ENCODE data around the gene GLE1.

Gene GLE1, protein sequence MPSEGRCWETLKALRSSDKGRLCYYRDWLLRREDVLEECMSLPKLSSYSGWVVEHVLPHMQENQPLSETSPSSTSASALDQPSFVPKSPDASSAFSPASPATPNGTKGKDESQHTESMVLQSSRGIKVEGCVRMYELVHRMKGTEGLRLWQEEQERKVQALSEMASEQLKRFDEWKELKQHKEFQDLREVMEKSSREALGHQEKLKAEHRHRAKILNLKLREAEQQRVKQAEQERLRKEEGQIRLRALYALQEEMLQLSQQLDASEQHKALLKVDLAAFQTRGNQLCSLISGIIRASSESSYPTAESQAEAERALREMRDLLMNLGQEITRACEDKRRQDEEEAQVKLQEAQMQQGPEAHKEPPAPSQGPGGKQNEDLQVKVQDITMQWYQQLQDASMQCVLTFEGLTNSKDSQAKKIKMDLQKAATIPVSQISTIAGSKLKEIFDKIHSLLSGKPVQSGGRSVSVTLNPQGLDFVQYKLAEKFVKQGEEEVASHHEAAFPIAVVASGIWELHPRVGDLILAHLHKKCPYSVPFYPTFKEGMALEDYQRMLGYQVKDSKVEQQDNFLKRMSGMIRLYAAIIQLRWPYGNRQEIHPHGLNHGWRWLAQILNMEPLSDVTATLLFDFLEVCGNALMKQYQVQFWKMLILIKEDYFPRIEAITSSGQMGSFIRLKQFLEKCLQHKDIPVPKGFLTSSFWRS

DNA sequence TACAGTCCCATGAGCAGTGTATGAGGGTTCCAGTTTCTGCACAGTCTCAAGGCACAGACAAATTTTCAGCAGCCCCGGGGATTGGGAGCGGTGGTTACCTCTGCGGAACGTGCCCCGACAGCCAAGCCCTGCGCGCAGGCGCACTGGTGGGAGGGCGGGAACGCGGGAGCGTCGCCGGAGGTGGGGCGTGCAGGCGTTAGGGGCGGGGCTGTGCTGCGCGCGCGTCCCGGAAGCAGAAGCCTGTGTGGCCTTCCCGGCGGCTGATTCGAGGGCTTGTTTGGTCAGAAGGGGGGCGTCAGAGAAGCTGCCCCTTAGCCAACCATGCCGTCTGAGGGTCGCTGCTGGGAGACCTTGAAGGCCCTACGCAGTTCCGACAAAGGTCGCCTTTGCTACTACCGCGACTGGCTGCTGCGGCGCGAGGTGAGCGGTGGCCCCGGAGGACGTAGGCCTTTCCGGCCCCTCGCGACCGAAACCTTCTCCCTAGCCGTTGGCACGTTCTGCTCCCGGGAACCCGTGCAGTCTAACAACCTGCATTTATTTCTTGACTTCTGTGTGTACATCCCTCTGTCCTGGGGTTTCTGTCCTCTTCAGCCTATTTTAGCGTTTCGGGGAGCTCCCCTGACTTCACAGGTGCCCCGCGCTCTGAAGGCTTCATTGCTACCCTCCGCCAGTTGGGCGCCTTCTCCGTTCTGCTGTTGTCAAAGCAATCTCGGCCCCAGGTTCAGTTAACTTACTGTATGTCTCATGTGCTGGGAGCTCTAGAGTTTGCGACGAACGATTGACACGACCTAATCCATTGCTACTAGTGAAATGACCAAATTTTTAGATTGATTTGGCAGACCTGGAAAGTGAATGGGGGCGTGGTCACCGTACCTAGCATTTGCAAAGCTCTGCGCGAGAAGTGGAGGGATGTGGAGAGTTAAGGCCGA is at the start of gene GLE1:
TSS of gene GLE1 (plus strand) at position 235 of the 929 bp plus-strand sequence. CDS start at position 322, 87 bp downstream.
- peak; percentile 98 for DNase-seq

DNA sequence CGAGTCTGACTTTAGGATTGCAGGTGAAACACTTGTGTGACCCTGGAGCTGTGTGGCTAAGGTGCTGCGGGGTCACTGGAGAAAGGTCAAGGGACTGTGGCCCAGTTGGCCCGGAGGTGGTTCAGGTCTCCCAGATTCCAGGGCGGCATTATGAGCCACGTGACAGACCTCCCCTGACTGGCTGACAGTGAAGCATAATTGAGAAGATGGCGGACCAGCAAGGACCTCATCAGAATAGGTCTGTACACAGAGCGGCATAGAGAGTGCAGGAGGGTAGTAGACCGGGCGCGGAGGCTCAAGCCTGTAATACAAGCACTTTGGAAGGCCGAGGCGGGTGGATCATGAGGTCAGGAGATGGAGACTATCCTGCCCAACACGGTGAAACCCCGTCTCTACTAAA is 49.5 kb upstream of the GLE1 start:
- DNase-seq, result no peak

DNA sequence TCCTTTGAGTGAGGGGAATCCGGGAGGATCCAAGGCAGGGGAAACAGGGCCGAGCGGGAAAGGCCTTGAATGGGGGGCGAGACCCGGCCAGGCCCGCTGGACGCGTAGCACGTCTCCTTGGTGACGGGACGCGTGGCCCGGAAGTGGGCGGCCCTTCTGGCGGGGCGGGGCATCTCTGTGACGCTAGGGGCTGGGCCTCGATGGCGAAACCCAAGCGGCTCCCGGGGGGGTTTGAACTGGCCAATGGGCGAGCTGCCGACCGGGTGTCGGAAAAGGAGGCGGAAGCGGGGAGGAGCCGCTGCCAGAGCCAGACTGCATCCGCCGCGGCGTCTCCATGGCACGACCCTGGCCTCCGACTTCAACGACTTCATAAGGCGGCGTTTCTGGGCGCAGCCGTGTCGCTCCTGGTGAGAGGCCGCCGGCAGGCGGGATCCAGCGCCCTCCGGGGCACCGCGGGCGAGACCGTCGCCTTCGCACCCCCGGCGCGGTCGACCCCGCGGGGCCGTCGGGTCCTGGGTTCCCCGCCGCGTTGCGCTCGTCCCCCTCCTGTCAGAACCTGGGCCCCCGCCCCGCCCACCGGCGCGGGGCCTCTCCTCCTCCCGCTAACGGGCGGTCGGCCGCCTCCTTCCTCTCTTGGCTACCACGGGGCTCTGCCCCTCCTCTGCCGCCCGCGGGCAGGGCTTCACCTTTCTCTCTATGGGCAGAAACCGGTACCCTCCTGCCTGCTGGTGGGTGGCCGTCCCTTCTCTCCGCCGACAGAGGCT is 48.5 kb upstream of the GLE1 start, which contains the start of gene ODF2:
TSS of gene ODF2 (plus strand) at position 158 of the 764 bp plus-strand sequence. CDS start at position 244, 86 bp downstream.
- peak; percentile 98 to 99 for DNase-seq

DNA sequence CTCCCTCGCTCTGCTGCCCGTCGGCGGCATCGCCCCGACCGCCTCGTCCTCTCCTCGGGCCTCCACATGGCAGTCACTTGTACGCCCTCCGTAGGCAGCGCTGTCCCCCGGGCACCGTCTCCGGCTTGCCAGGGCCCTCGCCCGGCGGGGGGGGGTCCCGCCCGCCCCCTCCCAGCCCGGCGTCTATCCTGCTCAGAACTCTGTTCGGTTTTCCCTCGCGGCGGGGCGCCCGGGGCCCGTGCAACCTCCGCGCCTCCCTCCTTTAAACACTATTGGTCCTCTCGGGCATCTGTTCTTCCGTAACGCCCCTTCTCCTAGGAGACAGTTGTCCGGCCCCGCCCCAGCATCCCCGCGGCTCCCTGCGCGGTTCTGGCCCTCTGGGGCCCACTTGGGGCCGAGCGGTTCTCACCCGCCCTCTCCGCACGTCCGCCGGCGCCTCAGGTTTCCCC is 47.9 kb upstream of the GLE1 start:
- peak; percentile 57 to 64 for DNase-seq

DNA sequence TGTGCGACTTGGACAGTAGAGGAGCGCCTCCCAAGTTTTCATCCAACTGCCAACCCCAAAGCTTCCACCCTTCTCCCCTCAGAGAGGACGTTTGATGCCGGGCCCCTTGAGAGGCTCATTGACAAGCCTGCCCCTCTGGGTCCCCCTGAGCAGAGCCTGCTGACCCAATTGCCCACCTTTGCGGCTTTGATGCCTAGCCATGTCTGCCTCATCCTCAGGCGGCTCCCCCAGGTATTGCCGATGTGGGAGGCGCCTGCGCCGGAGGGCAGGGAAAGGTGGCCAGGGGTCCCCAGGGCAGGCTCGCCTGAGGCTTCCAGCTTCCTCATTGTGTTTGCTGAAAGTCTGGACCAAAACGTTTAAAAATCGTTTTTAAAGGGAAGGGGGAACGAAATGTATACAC is 47.3 kb upstream of the GLE1 start:
- DNase-seq, result no peak

DNA sequence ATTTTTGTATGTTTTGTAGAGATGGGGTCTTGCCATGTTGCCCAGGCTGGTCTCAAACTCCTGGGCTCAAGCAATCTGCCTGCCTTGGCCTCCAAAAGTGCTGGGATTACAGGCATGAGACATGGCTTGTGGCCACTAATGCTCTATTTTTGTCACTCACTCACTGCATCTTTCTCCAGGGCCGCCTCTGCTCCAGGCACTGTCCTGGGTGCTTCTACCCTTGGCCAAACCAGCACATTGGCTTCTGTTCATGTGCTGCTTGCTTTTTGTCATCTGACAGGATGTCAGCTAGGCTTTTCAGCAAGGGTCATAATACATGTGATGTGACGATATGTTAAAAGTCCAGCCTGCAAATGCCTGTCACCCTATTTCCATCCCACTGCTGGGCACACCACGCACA is 45.5 kb upstream of the GLE1 start:
- no peak for DNase-seq

DNA sequence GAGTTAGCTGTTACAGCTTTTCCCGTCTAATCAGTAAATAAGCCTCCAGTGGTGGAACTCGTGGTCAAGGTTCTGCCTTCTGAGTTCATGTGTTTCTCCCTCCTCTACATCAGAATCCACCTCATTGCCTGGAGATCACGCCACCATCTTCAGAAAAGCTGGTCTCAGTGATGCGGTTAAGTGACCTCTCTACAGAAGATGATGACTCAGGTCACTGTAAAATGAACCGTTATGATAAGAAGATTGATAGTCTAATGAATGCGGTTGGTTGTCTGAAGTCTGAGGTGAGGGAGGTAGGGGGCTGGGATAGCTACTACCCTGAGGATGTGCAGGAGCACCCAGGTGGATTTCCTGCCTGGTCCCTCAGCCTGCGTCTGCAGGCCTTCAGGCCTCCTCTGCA is 35.4 kb upstream of the GLE1 start:
- no peak for DNase-seq

DNA sequence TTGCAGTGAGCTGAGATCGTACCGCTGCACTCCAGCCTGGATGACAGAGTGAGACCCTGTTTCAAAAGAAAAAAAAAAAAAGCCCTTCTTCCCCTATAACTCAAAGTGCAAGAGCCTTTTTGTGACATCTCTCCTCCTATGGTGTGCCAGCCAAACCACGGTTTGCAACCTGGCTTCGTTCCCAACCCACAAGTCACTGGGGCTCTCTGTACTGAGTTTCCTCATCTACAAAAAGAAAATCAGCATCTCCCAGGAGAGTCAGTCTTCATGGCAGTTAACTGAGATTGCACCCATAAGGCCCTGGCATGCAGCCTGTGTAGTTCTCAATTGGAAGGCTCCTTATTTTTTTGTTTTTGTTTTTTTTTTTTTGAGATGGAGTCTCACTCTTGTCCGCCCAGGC is 34.0 kb upstream of the GLE1 start:
- no peak for DNase-seq

DNA sequence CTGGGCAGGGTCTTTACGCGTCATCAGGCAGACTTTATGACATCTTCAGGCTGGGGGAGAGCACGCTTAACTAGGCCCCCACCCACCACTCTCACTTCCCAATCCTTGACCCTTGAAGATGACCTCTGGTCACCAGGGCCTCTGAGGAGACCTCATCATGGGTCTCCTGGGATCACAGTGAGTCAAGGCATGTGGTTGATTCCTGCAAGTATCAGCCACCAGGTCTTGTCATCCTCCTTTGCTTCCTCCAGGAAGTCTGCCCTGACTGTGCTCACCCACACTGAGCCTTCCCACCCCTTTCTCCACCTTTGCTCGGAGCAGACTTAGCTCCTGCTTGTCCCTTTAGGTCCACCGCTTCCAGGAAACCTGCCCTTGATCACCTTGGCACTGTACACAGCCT is 31.4 kb upstream of the GLE1 start:
- no peak for DNase-seq

DNA sequence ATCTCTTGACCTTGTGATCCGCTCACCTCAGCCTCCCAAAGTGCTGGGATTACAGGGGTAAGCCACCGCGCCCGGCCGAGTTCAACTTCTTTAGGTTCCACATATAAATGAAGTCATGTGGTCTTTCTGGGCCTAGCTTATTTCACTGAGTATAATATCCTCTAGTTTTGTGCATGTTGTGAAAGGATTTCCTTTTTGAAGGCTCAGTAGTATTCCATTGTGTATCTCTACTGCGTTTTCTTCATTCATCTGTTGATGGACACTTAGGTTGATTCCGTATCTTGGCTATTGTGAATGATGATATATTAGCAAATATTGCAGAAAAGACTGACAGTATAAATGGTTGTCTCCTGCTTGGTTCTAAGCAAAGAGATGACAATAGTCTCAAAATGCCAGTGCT is 28.7 kb upstream of the GLE1 start:
- DNase-seq, result no peak

DNA sequence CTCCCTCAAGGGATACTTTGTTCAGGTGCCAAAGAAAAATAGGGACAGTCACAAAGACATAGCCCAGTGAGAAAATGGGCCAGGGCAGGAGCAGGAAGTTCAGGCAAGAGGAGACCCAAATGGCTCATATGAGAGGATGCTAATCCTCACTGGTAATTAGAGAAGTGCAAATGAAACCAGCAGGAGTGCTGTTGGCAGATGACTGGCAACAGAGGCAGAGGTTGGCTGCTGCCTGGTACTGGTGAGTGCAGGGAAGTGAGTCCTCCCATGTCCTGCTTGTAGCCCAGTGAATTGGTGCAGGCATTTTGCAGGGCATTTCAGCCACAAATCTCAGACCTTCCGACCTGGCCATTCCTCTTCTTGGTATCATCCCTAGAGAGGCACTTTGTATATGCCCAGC is 25.3 kb upstream of the GLE1 start:
- no peak for DNase-seq

DNA sequence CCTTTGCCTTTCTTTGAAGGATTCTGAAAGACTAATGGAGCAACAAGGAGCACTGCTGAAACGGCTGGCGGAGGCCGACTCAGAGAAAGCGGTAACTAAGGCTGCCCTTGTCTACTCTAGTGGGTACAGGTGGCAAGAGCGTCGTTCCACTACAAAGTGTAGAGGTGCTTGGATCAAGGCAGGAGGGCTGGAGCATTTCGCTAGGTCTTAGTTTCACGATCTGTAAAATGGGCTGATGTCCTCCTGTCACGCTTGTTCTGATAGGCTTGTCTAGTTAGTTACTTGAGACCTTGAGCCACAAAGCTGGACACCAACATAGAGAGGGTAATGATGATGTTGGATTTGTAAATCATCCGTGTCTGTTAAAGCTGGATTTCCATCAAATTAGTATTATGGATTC is 23.0 kb upstream of the GLE1 start:
- DNase-seq, result no peak

DNA sequence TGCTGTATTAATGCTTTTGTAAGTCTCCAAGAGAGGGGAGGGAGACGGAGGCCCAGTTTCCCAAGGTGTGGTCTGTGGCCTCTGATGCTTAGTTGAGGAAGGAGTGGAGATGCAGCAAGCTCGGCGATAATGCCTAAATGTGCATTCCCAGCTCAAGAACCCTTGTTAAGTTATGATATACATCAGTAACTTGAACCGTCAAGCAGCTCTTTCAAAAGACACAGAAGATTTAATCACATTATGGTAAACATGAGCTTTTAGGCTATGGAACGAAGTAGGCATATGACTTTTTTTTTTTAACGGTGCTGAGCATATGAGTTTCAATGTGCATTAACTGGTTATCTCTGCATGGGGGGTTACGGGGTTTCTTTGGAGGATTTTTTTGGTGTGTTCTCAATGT is 22.3 kb upstream of the GLE1 start:
- no peak for DNase-seq

DNA sequence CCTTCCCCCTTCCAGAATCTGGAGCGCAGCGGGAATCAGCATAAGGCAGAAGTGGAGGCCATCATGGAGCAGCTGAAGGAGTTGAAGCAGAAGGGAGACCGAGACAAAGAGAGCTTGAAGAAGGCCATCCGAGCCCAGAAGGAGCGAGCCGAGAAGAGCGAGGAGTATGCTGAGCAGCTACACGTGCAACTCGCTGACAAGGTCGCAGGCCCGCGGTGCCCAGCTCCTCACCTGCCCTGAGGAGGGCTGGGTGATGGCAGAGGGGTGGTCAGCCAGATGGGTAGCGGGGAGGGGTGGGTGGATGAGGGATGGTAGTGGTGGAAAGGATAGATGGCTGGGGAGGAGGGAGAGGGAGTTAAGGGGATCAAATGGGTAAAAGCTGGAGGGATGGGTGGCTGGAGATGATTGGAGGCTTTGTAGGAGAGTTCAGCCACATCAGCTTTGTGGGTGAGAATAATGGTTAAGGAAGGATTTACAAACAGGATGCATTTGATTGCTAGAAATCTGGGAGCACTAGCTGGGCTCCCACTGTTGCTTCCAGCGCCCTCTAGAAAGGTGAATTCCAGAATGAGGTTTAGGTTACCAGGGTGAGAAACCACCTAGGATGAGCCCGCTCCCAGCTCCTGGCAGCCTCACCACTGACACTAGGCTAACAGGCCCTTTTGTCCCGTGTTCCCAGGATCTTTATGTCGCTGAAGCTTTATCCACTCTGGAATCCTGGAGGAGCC is 19.7 kb upstream of the GLE1 start:
- DNase-seq, result no peak

DNA sequence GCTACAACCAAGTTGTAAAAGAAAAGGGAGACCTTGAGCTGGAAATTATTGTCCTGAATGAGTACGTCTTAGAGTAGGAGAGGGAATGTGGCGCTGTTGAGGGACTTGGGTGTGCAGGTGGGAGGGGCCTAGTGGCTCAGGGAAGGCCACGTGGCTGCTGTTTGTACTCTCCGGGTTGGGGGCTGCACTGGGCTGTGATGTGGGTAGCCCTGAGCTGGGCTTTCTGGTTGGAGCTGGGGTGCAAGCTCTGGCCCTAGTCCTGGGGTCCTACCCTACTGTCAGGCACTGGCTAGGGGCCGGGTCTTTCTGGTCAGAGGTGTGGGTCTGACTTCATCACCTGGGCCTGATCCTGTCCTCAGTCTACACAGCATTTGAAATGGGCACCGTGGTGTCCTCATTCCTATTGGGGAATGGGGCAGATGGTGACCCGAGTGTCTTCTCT is 19.1 kb upstream of the GLE1 start:
- DNase-seq, result no peak

DNA sequence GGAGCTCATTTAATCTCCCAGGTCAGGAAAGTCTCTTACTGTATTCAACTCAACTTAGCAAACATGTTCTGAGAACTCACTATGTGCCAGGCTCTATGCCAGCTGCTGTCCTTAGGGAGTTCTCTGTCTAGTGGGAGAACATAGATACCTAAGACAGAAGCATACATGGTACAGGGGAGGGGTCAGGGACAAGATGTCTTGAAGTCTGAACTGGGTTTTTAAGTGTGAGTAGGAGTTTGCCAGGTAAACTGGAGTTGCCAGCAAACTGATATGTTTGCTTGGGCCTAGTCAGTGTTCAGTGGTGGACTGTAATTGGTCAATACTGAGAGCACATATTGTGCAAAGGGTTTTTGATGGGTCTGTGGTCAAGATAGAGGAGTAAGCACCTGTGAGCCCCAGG is 18.3 kb upstream of the GLE1 start:
- no peak for DNase-seq

DNA sequence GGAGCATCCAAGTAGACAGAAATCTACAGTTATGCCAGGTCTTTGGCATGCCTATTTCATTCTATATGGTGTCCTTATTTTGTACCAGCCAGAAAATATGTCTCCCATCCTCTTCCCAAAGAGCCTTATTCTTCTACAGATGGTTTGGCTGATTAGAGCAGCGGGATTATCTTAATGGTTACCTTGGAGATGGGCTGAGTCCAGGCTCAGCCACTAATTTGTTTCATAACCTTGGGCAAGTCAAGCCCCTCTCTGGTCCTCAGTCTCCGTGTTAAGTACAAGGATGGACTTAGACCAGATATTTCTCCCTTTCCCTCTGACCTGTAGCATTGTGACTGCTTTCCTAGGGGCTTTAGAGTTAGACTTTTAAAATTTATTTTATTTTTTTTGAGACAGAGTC is 11.1 kb upstream of the GLE1 start:
- no peak for DNase-seq

DNA sequence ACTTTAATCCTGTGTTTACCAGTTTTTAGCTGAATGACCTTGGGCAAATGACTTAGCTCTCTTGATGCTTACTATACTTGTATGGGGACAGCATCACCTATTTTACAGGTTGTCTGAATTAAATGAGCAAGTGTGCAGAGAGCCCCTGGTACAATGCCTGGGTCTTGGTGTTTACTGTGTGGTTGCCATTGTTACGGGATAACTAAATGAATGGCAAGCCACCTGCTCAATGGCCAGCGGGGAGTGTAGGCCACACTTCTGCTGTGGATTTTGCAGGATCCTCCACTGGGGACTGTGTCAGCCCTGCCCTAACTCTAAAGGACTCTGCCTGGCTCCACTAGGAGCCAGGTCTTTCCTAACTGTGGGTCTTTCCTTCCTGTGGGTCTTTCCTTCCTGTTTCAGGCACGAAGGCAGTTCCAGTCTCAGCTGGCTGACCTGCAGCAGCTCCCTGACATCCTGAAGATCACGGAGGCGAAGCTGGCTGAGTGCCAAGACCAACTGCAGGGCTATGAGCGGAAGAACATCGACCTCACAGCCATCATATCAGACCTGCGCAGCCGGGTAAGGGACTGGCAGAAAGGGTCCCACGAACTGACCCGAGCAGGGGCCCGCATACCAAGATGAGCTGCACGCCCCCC is 10.3 kb upstream of the GLE1 start:
- no peak for DNase-seq

DNA sequence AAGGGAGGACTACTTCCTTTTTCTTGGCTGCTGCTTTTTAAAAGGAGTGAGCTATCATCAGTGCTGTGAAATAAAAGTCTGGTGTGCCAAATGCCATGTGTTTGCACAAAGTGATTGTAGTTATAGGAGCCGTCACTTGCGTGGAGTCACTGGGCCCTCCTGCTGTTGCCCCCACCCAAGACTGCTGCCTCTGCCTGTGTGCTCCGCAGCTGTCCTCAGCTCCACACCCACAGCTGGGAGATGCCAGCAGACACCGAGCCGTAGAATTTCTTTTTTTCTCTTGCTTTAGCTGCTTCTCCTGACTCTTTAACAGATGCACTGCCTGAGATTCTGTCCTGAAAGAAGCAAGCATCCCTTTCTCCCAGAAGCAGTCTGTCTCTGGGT is 9.8 kb upstream of the GLE1 start:
- no peak for DNase-seq

DNA sequence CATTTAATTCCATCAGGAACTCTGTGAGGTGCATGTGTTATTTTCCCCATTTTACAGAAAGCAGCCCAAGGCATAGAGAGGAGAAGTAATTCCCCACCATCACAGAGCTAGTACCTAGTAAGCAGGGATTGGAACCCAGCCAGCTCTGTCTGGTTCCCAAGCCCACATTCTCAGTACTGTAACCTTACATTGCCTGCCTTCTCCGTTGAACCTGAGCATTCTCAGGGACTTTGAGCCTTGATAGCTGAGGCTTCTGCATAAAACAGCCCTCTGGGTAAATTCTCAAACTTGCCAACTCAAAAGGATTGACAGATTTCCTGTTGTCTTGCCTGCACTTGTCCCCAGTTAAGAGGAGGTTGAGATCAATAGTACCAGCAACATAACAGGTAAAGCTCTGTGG is 9.2 kb upstream of the GLE1 start:
- DNase-seq, result no peak

DNA sequence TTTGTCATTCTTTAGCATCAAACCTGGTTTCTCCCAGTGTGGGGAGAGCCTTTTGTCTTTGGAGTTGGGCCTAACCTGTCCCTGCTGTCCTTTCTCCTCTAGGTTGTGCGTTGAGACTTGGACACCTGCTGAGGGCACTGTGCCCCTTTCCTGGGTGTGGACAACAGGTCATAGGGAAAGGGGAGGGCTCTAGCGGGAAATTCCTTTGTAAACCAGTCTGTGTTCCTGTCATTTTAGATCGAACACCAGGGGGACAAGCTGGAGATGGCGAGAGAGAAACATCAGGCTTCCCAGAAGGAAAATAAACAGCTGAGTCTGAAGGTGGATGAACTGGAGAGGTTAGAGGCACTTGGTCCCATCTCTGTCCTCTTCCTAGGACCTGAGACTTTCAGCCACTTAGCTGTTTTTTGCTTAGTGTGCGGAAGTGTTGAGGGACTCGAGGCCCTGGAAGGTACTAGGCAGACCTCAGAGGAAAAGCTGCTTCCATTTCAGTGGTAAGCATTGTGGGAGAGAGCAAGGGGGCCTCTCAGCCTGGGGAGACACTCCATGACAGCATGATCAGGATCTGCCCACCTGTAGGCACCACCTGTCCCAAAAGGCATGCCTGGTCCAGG is 8.6 kb upstream of the GLE1 start:
- DNase-seq, result no peak

Measured in stimulated activated CD4-positive, alpha-beta T cell treated with anti-CD3 and anti-CD28 coated beads, Interleukin-2, amount 100 ng/mL, for 48 hours (primary cell).